Naive thymus-derived CD8-positive, alpha-beta T cell (primary cell): ENCODE results near the gene FSD1L. TPM values are rescaled to one million over a fixed set of nuclear protein-coding genes. Genes with fewer than 3 reads are reported as not detected.

ENCODE experiments used
- ATAC-seq, 2 donors: fragments of 150-1000 bp; cut with Tn5 transposase in 1 of 2; sonication (Bioruptor Pico), chemical (Tn5 transposase) in 1 of 2; 1 replicate in 1 of 2; 2 replicates in 1 of 2; pipeline ENCODE4 v1.10.0; 2021; ENCODE audit warnings: mild to moderate bottlenecking in 2 of 2, moderate library complexity in 2 of 2
- POLR2A ChIA-PET: fragments of 350-600 bp; sonication (Branson Sonifier 250); formaldehyde crosslinking; loops from one replicate; lab custom pipeline; 2021; ENCODE audit warnings: antibody characterized with exemption; lab: Charles Lee
- DNase-seq, 10 donors: peaks; one replicate each; pipeline versions ENCODE4 v3.0.0 to v3.0.0-alpha.2; 2020 to 2022
- H3K27ac Mint-ChIP-seq, 10 donors: one replicate each; pipeline ENCODE4 v1.8.0; 2020 to 2022; ENCODE audit warnings: mild to moderate bottlenecking in 10 of 10, mixed read lengths in 10 of 10, moderate library complexity in 4 of 10, inconsistent platforms in 1 of 10
- H3K27me3 Mint-ChIP-seq, 5 donors: one replicate each; pipeline ENCODE4 v1.8.0; 2021 to 2022; ENCODE audit warnings: mixed read lengths in 5 of 5
- H3K36me3 Mint-ChIP-seq, 3 donors: one replicate each; pipeline ENCODE4 v1.8.0; 2020 to 2022; ENCODE audit warnings: mixed read lengths in 3 of 3, mild to moderate bottlenecking in 2 of 3, inconsistent platforms in 1 of 3
- H3K4me1 Mint-ChIP-seq, 4 donors: one replicate each; pipeline ENCODE4 v1.8.0; 2021 to 2022; ENCODE audit warnings: mixed read lengths in 4 of 4
- H3K4me3 Mint-ChIP-seq, 10 donors: one replicate each; pipeline ENCODE4 v1.8.0; 2020 to 2022; ENCODE audit warnings: mild to moderate bottlenecking in 10 of 10, mixed read lengths in 10 of 10, moderate library complexity in 6 of 10, inconsistent platforms in 1 of 10
- H3K9me3 Mint-ChIP-seq, 9 donors: one replicate each; pipeline ENCODE4 v1.8.0; 2020 to 2022; ENCODE audit warnings: mixed read lengths in 9 of 9, mild to moderate bottlenecking in 3 of 9, inconsistent platforms in 1 of 9, moderate library complexity in 1 of 9
- polyA plus RNA-seq, 3 donors: library from polyadenylated mRNA; unstranded; fragments of 300-500 nt; fragmentation: Illumina TruSeq; gene quantifications; one replicate each; pipeline ENCODE4 v1.2.3, GENCODE V29; 2021
- total RNA-seq, 8 experiments: library from RNA in 2 of 8; stranded (reverse) in 2 of 8; gene quantifications; one replicate each; pipeline ENCODE4 v1.2.3 and lab custom pipeline; 2021 to 2026

FSD1L gene
- total and polyA plus RNA-seq, 5 experiments from 2014 or later: 0.08 to 0.63 (median 0.39) TPM; not detected in 1

GRCh38 chr9:105438141-105438806 lies 9.6 kb upstream of the FSD1L start:
- Mint-ChIP-seq H3K27me3 (peaks cover 0 to 4% (median 3%) of the 10 kb centered on the region in 5 donors), H3K4me1 (no peaks in the 10 kb centered on the region), H3K4me3 (no peak overlapping the region), H3K27ac (no peak overlapping the region), H3K36me3 (no peaks in the 10 kb centered on the region), H3K9me3 (peaks cover 0 to 4% (median 0%) of the 10 kb centered on the region in 9 donors)
- ATAC-seq (no peak), DNase-seq (no peak)
- POLR2A ChIA-PET: no interaction called here

DNA sequence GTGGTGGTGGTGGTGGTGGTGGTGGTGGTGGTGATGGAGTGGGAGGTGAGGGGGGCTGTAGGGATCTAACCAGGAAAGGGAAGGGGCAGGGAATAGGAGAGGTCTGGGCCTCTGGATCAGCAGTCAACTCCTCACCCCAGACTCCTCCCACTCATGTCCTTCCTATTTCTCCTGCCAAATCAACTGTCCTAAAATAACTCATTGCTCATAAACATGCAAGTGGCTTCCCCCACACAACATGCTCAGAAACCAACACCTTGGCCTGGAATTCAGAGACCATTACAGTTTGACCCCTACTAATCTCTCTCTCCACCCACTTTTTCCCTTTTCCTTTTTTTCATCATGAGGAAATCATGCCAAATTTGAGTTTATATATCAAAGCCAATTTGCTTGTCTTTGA lies 8.4 kb upstream of the FSD1L start:
- no peak for ATAC-seq
- H3K4me3 Mint-ChIP-seq: no peak overlapping the region
- POLR2A ChIA-PET: no interaction called here
- H3K9me3 Mint-ChIP-seq: peaks cover 0 to 4% (median 0%) of the 10 kb centered on the region in 9 donors
- no peak overlapping the region for H3K27ac Mint-ChIP-seq
- no peaks in the 10 kb centered on the region for H3K4me1 Mint-ChIP-seq
- H3K36me3 Mint-ChIP-seq: no peaks in the 10 kb centered on the region
- peaks cover 0 to 4% (median 0%) of the 10 kb centered on the region in 5 donors for H3K27me3 Mint-ChIP-seq
- no peak for DNase-seq

GRCh38 chr9:105441616-105442160 lies 6.1 kb upstream of the FSD1L start:
- POLR2A ChIA-PET: no interaction called here
- Mint-ChIP-seq H3K4me3 (no peak overlapping the region), H3K36me3 (no peaks in the 10 kb centered on the region), H3K9me3 (no peaks in the 10 kb centered on the region), H3K4me1 (no peaks in the 10 kb centered on the region), H3K27me3 (no peaks in the 10 kb centered on the region), H3K27ac (no peak overlapping the region)
- ATAC-seq (no peak), DNase-seq (no peak)

DNA sequence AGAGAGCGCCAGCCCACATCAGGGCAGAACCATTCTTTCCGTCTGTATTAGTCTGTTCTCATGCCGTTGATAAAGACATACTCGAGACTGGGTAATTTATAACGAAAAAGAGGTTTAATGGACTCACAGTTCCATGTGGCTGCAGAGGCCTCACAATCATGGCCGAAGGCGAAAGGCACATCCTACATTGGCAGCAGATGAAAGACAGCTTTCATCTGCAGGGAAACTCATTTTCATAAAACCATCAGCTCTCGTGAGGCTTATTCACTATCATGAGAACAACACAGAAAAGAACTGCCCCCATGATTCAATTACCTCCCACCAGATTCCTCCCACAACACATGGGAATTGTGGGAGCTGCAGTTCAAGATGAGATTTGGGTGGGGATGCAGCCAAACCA lies 4.7 kb upstream of the FSD1L start:
- POLR2A ChIA-PET: no interaction called here
- no peak overlapping the region for H3K27ac Mint-ChIP-seq
- H3K4me1 Mint-ChIP-seq: peaks cover 4 to 6% (median 6%) of the 10 kb centered on the region in 4 donors
- no peak for DNase-seq
- H3K36me3 Mint-ChIP-seq: no peaks in the 10 kb centered on the region
- ATAC-seq: no peak
- H3K4me3 Mint-ChIP-seq: no peak overlapping the region
- no peaks in the 10 kb centered on the region for H3K9me3 Mint-ChIP-seq
- no peaks in the 10 kb centered on the region for H3K27me3 Mint-ChIP-seq

DNA sequence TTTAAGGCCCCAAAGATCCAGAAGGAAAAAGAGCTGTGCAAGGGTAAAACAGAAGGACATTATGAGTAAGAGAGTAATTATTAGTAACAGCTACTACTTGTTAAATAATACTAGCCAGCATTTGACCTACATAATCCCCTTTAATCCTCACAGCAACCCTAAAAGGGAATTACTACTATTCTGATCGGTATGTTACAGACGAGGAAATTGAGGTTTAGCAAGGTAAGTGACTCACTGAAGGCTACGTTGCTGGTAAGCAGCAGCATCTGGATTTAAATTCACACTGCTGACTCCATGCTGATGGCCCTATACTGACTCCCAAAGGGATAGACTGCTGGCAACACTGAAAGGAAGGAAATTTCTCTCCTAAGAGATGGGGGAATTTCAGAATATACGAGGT lies 3.7 kb upstream of the FSD1L start:
- ATAC-seq: no peak
- POLR2A ChIA-PET: no interaction called here

GRCh38 chr9:105445203-105445881 lies 2.5 kb upstream of the FSD1L start:
- ATAC-seq (no peak), DNase-seq (no peak)
- no peaks in the 10 kb centered on the region for H3K36me3 Mint-ChIP-seq
- peak overlapping the region in 1 of 10 donors; percentile 35 for H3K4me3 Mint-ChIP-seq
- no peaks in the 10 kb centered on the region for H3K27me3 Mint-ChIP-seq
- no peak overlapping the region for H3K27ac Mint-ChIP-seq
- peaks cover 4 to 11% (median 10%) of the 10 kb centered on the region in 4 donors for H3K4me1 Mint-ChIP-seq
- H3K9me3 Mint-ChIP-seq: no peaks in the 10 kb centered on the region
- POLR2A ChIA-PET: interaction anchor here (0.6 kb wide), 1 partner anchor 72 kb away, joined by 3 read pairs; no protein-coding TSS in a partner anchor

More for the DNA sequence above, 3.7 kb upstream of the FSD1L start:
- no peaks in the 10 kb centered on the region for H3K27me3 Mint-ChIP-seq
- no peaks in the 10 kb centered on the region for H3K9me3 Mint-ChIP-seq
- H3K27ac Mint-ChIP-seq: no peak overlapping the region
- H3K36me3 Mint-ChIP-seq: no peaks in the 10 kb centered on the region
- peak overlapping the region in 1 of 10 donors; percentile 2 for H3K4me3 Mint-ChIP-seq
- peaks cover 4 to 11% (median 10%) of the 10 kb centered on the region in 4 donors for H3K4me1 Mint-ChIP-seq
- no peak for DNase-seq

DNA sequence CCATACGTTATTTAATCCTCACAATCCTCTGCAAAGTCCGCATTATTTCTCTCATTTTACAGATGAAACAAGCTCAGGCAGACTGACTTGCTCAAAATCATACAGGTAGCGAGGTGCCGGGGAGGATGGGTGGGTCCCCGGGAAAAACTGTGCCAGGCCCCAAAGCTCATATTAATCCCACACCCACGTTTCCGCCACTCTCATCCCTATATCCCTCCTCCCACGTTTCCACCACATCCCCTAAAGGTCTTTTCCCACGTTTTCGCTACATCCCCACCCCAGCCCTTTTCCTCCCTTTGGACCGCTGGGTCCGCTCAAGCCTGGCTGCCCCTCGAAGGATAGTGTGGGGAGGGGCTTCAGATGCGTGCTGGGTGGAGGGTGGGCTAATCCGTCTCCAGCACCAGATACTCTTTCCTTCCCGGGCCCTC lies 434 bp upstream of the FSD1L start:
- Mint-ChIP-seq H3K27ac (peak overlapping the region in 6 of 10 donors; percentile 4 to 79 (median 56)), H3K4me3 (peak overlapping the region; percentile 81 to 89 (median 85)), H3K36me3 (no peaks in the 10 kb centered on the region), H3K27me3 (no peaks in the 10 kb centered on the region), H3K9me3 (no peaks in the 10 kb centered on the region), H3K4me1 (peaks cover 4 to 11% (median 10%) of the 10 kb centered on the region in 4 donors)
- DNase-seq: no peak
- POLR2A ChIA-PET: interaction anchor here (0.7 kb wide), 1 partner anchor 584 kb away, joined by 5 read pairs; no protein-coding TSS in a partner anchor
- no peak for ATAC-seq

DNA sequence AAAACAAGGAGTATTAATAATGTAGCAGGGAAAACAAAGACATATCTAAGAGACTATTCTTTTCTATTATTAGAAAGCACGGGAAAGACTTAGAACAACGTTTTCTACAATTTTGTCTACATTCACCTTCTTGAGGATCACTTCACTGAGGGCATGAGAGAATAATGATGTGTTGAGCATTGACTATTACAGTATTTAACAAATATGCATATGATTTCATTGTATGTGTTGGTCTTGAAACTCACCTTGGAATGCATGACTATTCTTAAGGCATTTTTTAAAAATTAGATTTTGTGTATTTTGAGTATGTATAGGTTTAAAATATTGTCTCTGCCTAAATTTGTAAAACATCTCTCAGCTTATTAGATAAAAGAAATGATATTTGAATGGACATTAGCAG lies 1.2 kb downstream of the FSD1L start:
- Mint-ChIP-seq H3K9me3 (no peaks in the 10 kb centered on the region), H3K27ac (no peak overlapping the region), H3K4me3 (peak overlapping the region in 8 of 10 donors; percentile 58 to 88 (median 83)), H3K27me3 (peaks cover 0 to 4% (median 0%) of the 10 kb centered on the region in 5 donors), H3K4me1 (peaks cover 4 to 11% (median 10%) of the 10 kb centered on the region in 4 donors), H3K36me3 (no peaks in the 10 kb centered on the region)
- no peak for ATAC-seq
- POLR2A ChIA-PET: no interaction called here
- DNase-seq: no peak

DNA sequence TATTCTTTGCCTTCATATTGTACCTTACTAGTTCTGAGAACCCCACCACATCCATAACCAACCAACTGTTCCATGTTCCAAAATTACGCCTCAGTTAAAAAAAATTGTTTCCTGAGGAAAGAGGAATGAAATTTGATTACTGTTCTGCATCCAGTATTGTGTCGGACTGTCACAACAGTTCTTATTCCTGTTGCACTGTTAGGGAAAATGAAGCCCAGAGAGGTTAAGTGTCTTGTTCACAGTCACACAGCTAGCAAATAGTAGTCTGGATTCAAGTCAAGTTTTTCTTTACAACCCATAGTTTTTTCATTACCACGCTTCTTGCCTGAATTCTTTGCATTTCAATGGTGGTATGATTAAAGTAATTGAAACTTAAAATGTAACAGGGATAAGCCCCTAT lies 4.4 kb downstream of the FSD1L start:
- peaks cover 0 to 7% (median 0%) of the 10 kb centered on the region in 5 donors for H3K27me3 Mint-ChIP-seq
- H3K9me3 Mint-ChIP-seq: peaks cover 0 to 2% (median 0%) of the 10 kb centered on the region in 9 donors
- no peak for DNase-seq
- no peak overlapping the region for H3K4me3 Mint-ChIP-seq
- H3K4me1 Mint-ChIP-seq: peaks cover 4 to 11% (median 10%) of the 10 kb centered on the region in 4 donors
- POLR2A ChIA-PET: no interaction called here
- no peak overlapping the region for H3K27ac Mint-ChIP-seq
- no peak for ATAC-seq
- H3K36me3 Mint-ChIP-seq: peaks cover 0 to 4% (median 0%) of the 10 kb centered on the region in 3 donors

DNA sequence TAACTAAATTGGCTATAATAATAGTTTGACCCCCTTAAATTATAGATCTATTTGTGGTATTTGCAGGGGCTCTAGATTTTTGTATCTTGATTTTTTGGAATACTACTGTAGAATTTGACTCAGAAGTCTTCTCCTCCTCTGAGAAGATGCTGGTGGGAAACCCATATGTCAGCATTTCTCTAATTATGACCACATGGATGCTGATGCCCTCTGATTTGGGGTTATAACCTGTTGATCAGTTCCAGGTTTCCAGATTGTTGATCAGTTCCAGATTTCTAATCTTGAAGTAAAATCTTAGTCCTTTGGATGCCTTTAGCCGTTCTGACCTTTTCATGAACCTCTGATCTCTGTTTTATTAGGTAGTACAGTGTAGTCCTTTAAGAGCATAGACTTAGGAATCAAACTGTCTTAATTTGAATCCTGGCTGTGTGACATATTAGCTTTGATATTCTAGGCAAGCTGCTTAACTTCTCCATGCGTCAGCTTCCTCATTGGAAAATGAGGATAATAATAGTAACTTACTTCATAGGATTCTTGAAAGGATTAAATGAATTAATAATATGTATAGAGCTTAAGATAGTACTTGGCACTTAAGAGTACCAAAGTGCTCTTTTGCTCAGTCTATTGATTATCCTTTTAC lies 8.1 kb downstream of the FSD1L start:
- ATAC-seq (no peak), DNase-seq (no peak)
- H3K27ac Mint-ChIP-seq: no peak overlapping the region
- POLR2A ChIA-PET: no interaction called here
- H3K36me3 Mint-ChIP-seq: peaks cover 0 to 14% (median 2%) of the 10 kb centered on the region in 3 donors
- H3K4me1 Mint-ChIP-seq: no peaks in the 10 kb centered on the region
- H3K4me3 Mint-ChIP-seq: no peak overlapping the region
- peaks cover 0 to 13% (median 0%) of the 10 kb centered on the region in 5 donors for H3K27me3 Mint-ChIP-seq
- H3K9me3 Mint-ChIP-seq: peaks cover 0 to 15% (median 5%) of the 10 kb centered on the region in 9 donors

DNA sequence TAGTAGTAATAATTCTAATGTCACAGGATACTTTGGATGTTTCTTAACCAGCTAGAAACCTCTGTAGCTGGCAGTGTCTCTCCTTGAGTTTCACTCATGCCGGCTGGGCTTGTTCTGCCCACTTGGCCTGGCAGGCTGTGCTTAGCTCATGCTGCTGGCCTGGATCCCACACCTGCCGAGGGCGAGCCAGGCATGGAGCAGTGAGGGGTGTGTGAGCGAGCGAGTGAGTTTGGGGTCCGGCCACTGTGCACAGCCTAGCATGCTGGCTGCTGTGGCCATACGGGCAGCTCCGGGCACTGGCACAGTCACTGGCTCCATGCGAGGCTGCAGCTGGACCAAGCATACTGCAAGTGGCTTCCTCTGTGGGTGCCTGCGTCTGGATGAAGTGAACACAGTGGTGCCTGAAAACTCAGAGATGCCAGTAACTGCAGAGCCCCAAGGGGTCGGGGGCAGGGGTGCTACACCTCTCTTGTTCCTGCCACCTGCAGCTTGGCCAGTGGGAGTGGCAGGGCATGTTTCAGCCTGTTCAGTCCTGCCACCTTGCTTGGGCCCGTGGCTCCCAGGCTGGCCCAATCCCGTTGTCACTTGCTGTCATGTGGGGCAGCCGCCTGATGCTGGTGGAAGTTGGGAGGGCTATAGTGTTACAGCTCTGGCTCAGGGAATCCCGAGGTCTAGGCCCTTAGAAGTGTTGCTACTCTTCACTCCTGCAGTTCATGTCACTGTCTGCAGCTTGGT lies 9.9 kb downstream of the FSD1L start:
- POLR2A ChIA-PET: no interaction called here
- H3K27ac Mint-ChIP-seq: no peak overlapping the region
- H3K27me3 Mint-ChIP-seq: peaks cover 0 to 10% (median 0%) of the 10 kb centered on the region in 5 donors
- H3K4me3 Mint-ChIP-seq: no peak overlapping the region
- no peaks in the 10 kb centered on the region for H3K4me1 Mint-ChIP-seq
- H3K36me3 Mint-ChIP-seq: peaks cover 0 to 14% (median 2%) of the 10 kb centered on the region in 3 donors
- ATAC-seq: no peak
- no peak for DNase-seq
- H3K9me3 Mint-ChIP-seq: peaks cover 0 to 15% (median 5%) of the 10 kb centered on the region in 9 donors

DNA sequence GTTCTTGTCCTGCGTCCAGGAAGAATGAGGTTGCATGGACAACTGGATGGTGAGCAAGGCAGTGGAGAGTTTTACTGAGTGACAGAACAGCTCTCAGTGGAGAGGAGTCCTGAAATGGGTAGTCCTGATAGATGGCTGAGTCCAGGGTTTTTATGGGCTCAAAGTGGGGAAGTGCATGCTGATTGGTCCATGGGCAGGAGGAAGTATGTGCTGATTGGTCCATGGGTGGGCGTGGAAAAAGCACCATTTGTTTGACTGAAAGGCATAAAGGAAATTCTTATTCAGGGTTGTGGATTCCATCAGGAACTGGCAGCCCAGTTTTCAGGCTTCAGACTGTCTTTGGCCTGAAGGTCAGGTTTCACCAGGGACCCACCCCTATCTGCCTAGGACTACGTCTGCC lies 10.6 kb downstream of the FSD1L start:
- no peak for ATAC-seq
- peaks cover 0 to 9% (median 0%) of the 10 kb centered on the region in 5 donors for H3K27me3 Mint-ChIP-seq
- no peak overlapping the region for H3K4me3 Mint-ChIP-seq
- peaks cover 0 to 15% (median 5%) of the 10 kb centered on the region in 9 donors for H3K9me3 Mint-ChIP-seq
- no peak for DNase-seq
- H3K27ac Mint-ChIP-seq: no peak overlapping the region
- POLR2A ChIA-PET: no interaction called here
- H3K36me3 Mint-ChIP-seq: peaks cover 0 to 14% (median 2%) of the 10 kb centered on the region in 3 donors
- no peaks in the 10 kb centered on the region for H3K4me1 Mint-ChIP-seq
